ENCODE data around the gene PER3. TPM values are rescaled to one million over a fixed set of nuclear protein-coding genes. Genes with fewer than 3 reads are reported as not detected.

PER3 gene
- total and polyA plus RNA-seq, 2 of the 4 experiments (the other 2 are of a cell fraction) = 3.4 to 4.2 TPM

DNA sequence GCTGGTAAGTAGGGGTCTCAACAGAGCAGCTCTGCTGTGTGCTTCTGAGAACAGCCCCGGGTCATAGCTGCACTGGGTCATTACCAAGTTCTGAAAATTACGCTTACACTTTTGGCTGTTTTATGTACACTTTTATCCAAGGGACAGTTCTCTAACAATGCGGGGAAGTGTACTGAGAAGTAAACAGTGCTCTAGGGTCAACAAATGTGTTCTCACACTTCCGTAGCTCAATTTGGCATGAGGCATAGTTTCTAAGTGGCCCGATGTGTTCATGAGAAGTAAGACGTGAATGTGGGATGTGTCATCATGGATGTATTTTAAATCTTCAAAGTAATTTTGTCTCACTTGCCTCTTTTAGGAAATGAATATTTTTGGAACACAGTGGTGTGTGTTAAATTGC lies 23.8 kb upstream of the PER3 start:
- in situ Hi-C loops (cut with MboI; ENCODE audit: low sequenced_read_pairs) = no loop called here
- no peak overlapping the region for H2AK5ac ChIP-seq (ENCODE audit: low read depth, low read length)
- TF ChIP-seq, protein P1, sequence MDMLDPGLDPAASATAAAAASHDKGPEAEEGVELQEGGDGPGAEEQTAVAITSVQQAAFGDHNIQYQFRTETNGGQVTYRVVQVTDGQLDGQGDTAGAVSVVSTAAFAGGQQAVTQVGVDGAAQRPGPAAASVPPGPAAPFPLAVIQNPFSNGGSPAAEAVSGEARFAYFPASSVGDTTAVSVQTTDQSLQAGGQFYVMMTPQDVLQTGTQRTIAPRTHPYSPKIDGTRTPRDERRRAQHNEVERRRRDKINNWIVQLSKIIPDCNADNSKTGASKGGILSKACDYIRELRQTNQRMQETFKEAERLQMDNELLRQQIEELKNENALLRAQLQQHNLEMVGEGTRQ (IDR thresholded peaks at IDR 0.05; ENCODE audit: low read depth, low read length) = no peak
- TF ChIP-seq FOS (IDR thresholded peaks at IDR 0.05; ENCODE audit: low read depth, low read length) (no peak), MAFK (IDR thresholded peaks at IDR 0.05; ENCODE audit: low read depth, low read length) (no peak), RFX5 (IDR thresholded peaks at IDR 0.05; ENCODE audit: low read depth, low read length) (no peak), POLR2A (IDR thresholded peaks at IDR 0.05; ENCODE audit: low read depth, low read length) (no peak)

More for the DNA sequence above, 23.8 kb upstream of the PER3 start:
- no peak overlapping the region for H3K18ac ChIP-seq (ENCODE audit: low read depth, low read length)
- H4K5ac ChIP-seq (ENCODE audit: low read depth, low read length) = no peak overlapping the region
- dilution Hi-C loops (cut with HindIII; ENCODE audit: low sequenced_read_pairs, unreplicated experiment) = no loop called here
- H3K9me3 ChIP-seq (ENCODE audit: control insufficient read depth, insufficient read depth, low read length) = no peaks in the 10 kb centered on the region
- H4K8ac ChIP-seq (ENCODE audit: low read depth in 2 of 2, low read length in 2 of 2) = no peak overlapping the region
- no peaks in the 10 kb centered on the region for H3K79me1 ChIP-seq (ENCODE audit: low read depth in 1 of 2, low read length in 2 of 2)
- ChIA-PET POLR2A (ENCODE audit: unreplicated experiment) (no interaction called here), CTCF (interaction anchor here (1.2 to 1.8 kb wide), 3 partner anchors 9 to 93 kb away, joined by 3 to 5 read pairs (median 4); no protein-coding TSS in a partner anchor)
- intact Hi-C loops (cut with micrococcal nuclease) = no loop called here
- ATAC-seq (ENCODE audit: low read depth) (no peak), DNase-seq (no peak)
- no peaks in the 10 kb centered on the region for H3K9me1 ChIP-seq (ENCODE audit: insufficient read depth, low read length)
- no peak overlapping the region for H2AK9ac ChIP-seq (replicated peaks; ENCODE audit: low read depth, low read length, poor library complexity)
- no peak overlapping the region for H3K27ac ChIP-seq (ENCODE audit: insufficient read depth, low read length)
- no peak overlapping the region for H2AFZ ChIP-seq (replicated peaks; ENCODE audit: low read length, poor library complexity)
- H2BK15ac ChIP-seq (ENCODE audit: low read depth, low read length) = no peak overlapping the region
- H2BK120ac ChIP-seq (ENCODE audit: low read depth, low read length) = no peak overlapping the region
- H3K4me1 ChIP-seq (ENCODE audit: control insufficient read depth, insufficient read depth, low read length) = no peaks in the 10 kb centered on the region
- BruUV-seq (replicated peaks) = no TSS peak
- no peak overlapping the region for H3K56ac ChIP-seq (ENCODE audit: extremely low read depth, insufficient read depth, low read length)
- H3K9ac ChIP-seq (ENCODE audit: low read depth, low read length) = no peak overlapping the region
- no peaks in the 10 kb centered on the region for H4K20me1 ChIP-seq (ENCODE audit: insufficient read depth, low read length)
- 60% methylated on average over 1 of the region's 6 CpGs; no CpG with 5 or more reads in 1 of the 2 experiments for WGBS, 2 experiments (ENCODE audit: extremely low coverage in 2 of 2, insufficient read length in 1 of 2)
- H3K36me3 ChIP-seq (ENCODE audit: control insufficient read depth, insufficient read depth, low read length) = no peaks in the 10 kb centered on the region
- no peak overlapping the region for H3K4me3 ChIP-seq (ENCODE audit: insufficient read depth, low read depth, low read length)
- H2BK5ac ChIP-seq (ENCODE audit: low read depth, low read length, poor library complexity, severe bottlenecking) = no peak overlapping the region
- no peak overlapping the region for H3K4ac ChIP-seq (ENCODE audit: low read depth, low read length)
- H3K4me2 ChIP-seq (ENCODE audit: low read depth, low read length) = no peak overlapping the region
- peaks cover 10% of the 10 kb centered on the region for H3K27me3 ChIP-seq (ENCODE audit: control insufficient read depth, insufficient read depth, low read length)
- H4K91ac ChIP-seq (ENCODE audit: insufficient read depth, low read depth, low read length) = no peak overlapping the region
- no peak overlapping the region for H2BK20ac ChIP-seq (ENCODE audit: low read depth, low read length)
- no peak overlapping the region for H3K23ac ChIP-seq (ENCODE audit: low read depth, low read length)
- no peak overlapping the region for H3K14ac ChIP-seq (replicated peaks; ENCODE audit: low read depth, low read length)
